PC-9 (cell line): ENCODE results near the gene NRG2.

Source experiments
- CTCF ChIP-seq: fragments of 200-600 bp; sonication (generic); conservative IDR thresholded peaks from 2 replicates; pipeline ENCODE4 v1.6.1; 2017; ENCODE audit warnings: mixed run types, antibody characterized with exemption, mild to moderate bottlenecking, moderate library complexity
- EZH2 ChIP-seq: fragments of 200-600 bp; sonication (generic); IDR thresholded peaks from 2 replicates; pipeline ENCODE4 v1.8.0; 2017; ENCODE audit warnings: antibody characterized with exemption, low read depth

GRCh38 chr5:139975306-139975705, 67.8 kb downstream of the NRG2 start:
- TF ChIP-seq CTCF (no peak), EZH2 (no peak)
